ENCODE measurements around the gene NXPH2. TPM values are rescaled to one million over a fixed set of nuclear protein-coding genes. Genes with fewer than 3 reads are reported as not detected.

Gene NXPH2
- total RNA-seq: not detected in 2 replicates

DNA sequence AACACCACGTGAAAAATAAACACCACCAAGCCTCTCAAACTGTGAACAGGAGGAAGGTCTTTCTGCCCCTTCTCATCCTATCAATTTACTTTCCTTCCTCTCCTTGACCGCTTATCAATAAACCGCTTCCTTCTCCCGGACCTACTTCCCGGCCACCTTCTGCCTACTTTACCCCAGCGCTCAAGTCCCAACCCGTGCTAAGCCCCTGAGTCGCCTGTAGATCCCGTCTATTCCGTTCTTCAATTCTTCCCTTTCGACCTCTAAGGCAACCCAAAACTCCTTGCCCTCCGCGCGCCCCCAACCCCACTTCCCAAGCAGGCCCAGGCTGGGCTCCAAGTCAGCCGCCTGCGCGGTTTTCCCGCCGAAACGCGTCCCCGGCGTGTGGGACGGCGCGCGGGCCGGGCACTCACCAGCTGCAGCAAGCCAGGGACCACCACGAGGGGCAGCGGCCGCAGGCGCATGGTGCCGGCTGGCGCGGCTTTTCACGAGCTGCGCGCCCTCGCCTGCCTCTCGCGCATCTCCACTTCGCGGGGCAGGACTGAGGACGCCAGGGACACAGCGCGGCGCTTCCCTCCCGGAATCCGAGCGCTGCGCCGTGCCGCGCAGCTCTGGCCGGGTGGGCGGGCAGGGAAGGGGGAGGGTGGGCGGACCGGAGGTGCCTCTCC is at the start of gene NXPH2:
Gene NXPH2 (minus strand): TSS at position 610 of the 665 bp plus-strand sequence. CDS start 149 bp downstream, at position 461.

All from aortic smooth muscle cell (primary cell).